PC-9 (cell line): ENCODE data around the gene TUFT1.

Experiments
- CTCF ChIP-seq: fragments of 200-600 bp; sonication (generic); conservative IDR thresholded peaks from 2 replicates; pipeline ENCODE4 v1.6.1; 2017; ENCODE audit warnings: mixed run types, antibody characterized with exemption, mild to moderate bottlenecking, moderate library complexity
- EZH2 ChIP-seq: fragments of 200-600 bp; sonication (generic); IDR thresholded peaks from 2 replicates; pipeline ENCODE4 v1.8.0; 2017; ENCODE audit warnings: antibody characterized with exemption, low read depth

- TF ChIP-seq CTCF (no peak), EZH2 (no peak)
Observed at GRCh38 chr1:151499365-151499764, 40.7 kb upstream of the TUFT1 start.
